Measurements from ENCODE around the gene VPS16. TPM values are rescaled to one million over a fixed set of nuclear protein-coding genes. Genes with fewer than 3 reads are reported as not detected.
A peak's percentile ranks its signal among the peaks of the same experiment; 100 is the strongest.

Gene VPS16
- total RNA-seq, 1 donor: 32.0 TPM

- no peak for DNase-seq (ENCODE audit: low read depth)
- no peak for TF ChIP-seq CTCF (IDR thresholded peaks at IDR 0.05; ENCODE audit: insufficient read depth, low read length)
- H3K4me3 ChIP-seq (ENCODE audit: low read depth, low read length): no peak overlapping the region
Measured at GRCh38 chr20:2845607-2846006, 5.1 kb downstream of the VPS16 start.

GRCh38 chr20:2846698-2847097 lies 6.2 kb downstream of the VPS16 start:
- no peak for DNase-seq (ENCODE audit: low read depth)
- no peak for TF ChIP-seq CTCF (IDR thresholded peaks at IDR 0.05; ENCODE audit: insufficient read depth, low read length)
- no peak overlapping the region for H3K4me3 ChIP-seq (ENCODE audit: low read depth, low read length)

GRCh38 chr20:2847802-2848201 lies 7.3 kb downstream of the VPS16 start:
- DNase-seq (ENCODE audit: low read depth): no peak
- H3K4me3 ChIP-seq (ENCODE audit: low read depth, low read length): no peak overlapping the region
- no peak for TF ChIP-seq CTCF (IDR thresholded peaks at IDR 0.05; ENCODE audit: insufficient read depth, low read length)

- H3K4me3 ChIP-seq (ENCODE audit: low read depth, low read length): no peak overlapping the region
- TF ChIP-seq CTCF (IDR thresholded peaks at IDR 0.05; ENCODE audit: insufficient read depth, low read length): no peak
- DNase-seq (ENCODE audit: low read depth): no peak
Measured at GRCh38 chr20:2849529-2849928, 9.0 kb downstream of the VPS16 start.

GRCh38 chr20:2851086-2851485 lies 10.5 kb downstream of the VPS16 start:
- no peak overlapping the region for H3K4me3 ChIP-seq (ENCODE audit: low read depth, low read length)
- no peak for DNase-seq (ENCODE audit: low read depth)
- TF ChIP-seq CTCF (IDR thresholded peaks at IDR 0.05; ENCODE audit: insufficient read depth, low read length): no peak

GRCh38 chr20:2858591-2858990 lies 18.0 kb downstream of the VPS16 start:
- H3K4me3 ChIP-seq (ENCODE audit: low read depth, low read length): no peak overlapping the region
- DNase-seq (ENCODE audit: low read depth): peak; percentile 20
- TF ChIP-seq CTCF (IDR thresholded peaks at IDR 0.05; ENCODE audit: insufficient read depth, low read length): no peak

- peak; percentile 92 for DNase-seq (ENCODE audit: low read depth)
- TF ChIP-seq CTCF (IDR thresholded peaks at IDR 0.05; ENCODE audit: insufficient read depth, low read length): peak; percentile 2
- H3K4me3 ChIP-seq (ENCODE audit: low read depth, low read length): no peak overlapping the region
Measured at GRCh38 chr20:2859330-2860121, 19.0 kb downstream of the VPS16 start.
